Hepatocyte (in vitro differentiated cells): ENCODE data around the gene VILL.
A peak's percentile ranks its signal among the peaks of the same experiment; 100 is the strongest.

ENCODE experiments used
- EZH2 ChIP-seq: fragments of 200-600 bp; sonication (generic); IDR thresholded peaks from 2 replicates; pipeline ENCODE4 v1.6.1; 2016; ENCODE audit warnings: antibody characterized with exemption, mild to moderate bottlenecking, borderline replicate concordance
- EZH2phosphoT487 ChIP-seq: fragments of 200-600 bp; sonication (generic); IDR thresholded peaks from one replicate; pipeline ENCODE4 v1.6.1; 2018; ENCODE audit warnings: antibody characterized with exemption, mild to moderate bottlenecking, low read depth, moderate library complexity; ENCODE audit not compliant: unreplicated experiment, severe bottlenecking
- TF ChIP-seq, protein P1 (sequence below): fragments of 200-600 bp; sonication (generic); IDR thresholded peaks from 2 replicates; pipeline ENCODE4 v1.5.1; 2016; ENCODE audit warnings: antibody characterized with exemption, mild to moderate bottlenecking; ENCODE audit not compliant: poor library complexity

DNA sequence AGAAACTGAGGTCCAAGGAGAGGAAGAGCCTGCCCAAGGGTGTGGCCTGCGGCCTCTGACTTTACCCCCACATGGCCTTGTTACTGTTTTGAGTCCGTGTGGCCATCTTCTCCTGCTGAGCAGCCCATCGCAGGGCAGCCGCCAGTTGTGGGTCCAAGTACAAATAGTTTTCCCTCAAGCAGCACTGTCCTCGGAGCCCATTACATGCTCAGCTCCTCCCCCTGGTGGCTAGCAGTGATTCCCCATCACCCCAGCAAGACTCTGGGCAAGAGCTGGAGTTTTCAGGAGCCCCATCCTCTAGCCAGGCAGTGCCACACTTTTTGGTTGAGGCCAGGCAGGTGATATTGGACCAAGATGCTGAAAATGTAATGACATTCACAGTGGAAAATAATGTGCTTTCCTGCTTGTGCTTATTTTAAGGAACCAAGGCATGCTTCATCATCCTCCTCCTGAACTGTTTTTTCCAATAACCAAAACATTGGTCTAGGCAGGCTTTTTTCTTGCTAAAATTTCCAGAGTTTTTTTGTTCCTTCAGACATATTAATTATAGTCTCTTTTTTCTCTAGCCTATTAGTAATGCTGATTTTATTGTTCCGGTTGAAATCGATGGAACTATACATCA lies 23.2 kb upstream of the VILL start:
- TF ChIP-seq, protein P1, sequence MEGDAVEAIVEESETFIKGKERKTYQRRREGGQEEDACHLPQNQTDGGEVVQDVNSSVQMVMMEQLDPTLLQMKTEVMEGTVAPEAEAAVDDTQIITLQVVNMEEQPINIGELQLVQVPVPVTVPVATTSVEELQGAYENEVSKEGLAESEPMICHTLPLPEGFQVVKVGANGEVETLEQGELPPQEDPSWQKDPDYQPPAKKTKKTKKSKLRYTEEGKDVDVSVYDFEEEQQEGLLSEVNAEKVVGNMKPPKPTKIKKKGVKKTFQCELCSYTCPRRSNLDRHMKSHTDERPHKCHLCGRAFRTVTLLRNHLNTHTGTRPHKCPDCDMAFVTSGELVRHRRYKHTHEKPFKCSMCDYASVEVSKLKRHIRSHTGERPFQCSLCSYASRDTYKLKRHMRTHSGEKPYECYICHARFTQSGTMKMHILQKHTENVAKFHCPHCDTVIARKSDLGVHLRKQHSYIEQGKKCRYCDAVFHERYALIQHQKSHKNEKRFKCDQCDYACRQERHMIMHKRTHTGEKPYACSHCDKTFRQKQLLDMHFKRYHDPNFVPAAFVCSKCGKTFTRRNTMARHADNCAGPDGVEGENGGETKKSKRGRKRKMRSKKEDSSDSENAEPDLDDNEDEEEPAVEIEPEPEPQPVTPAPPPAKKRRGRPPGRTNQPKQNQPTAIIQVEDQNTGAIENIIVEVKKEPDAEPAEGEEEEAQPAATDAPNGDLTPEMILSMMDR, result peak; percentile 63
- TF ChIP-seq EZH2, result no peak
- no peak for TF ChIP-seq EZH2phosphoT487
